RWPE2 (cell line): ENCODE measurements around the gene OSBPL7.

Source experiments
- ATAC-seq: fragments of 200-7000 bp; cut with Tn5 transposase; 3 replicates; pipeline ENCODE4 v1.9.1; 2021; ENCODE audit warnings: low read depth
- DNase-seq: peaks from one replicate; pipeline ENCODE4 v3.0.0-alpha.2; 2020; ENCODE audit warnings: low spot score
- H3K27ac ChIP-seq: fragments of 450-650 bp; 2 replicates; pipeline ENCODE4 v1.5.1; 2017; ENCODE audit warnings: mild to moderate bottlenecking; ENCODE audit not compliant: poor library complexity, severe bottlenecking
- H3K27me3 ChIP-seq: fragments of 250-450 bp; sonication (Bioruptor Pico); 2 replicates; pipeline ENCODE4 v1.5.1; 2021; ENCODE audit warnings: mild to moderate bottlenecking, moderate library complexity; ENCODE audit not compliant: insufficient read depth, poor library complexity, severe bottlenecking
- H3K36me3 ChIP-seq: fragments of 250-450 bp; sonication (Bioruptor Pico); 2 replicates; pipeline ENCODE4 v1.5.1; 2020; ENCODE audit warnings: low read depth, mild to moderate bottlenecking, moderate library complexity
- H3K4me1 ChIP-seq: fragments of 250-450 bp; sonication (Bioruptor Pico); 2 replicates; pipeline ENCODE4 v1.5.1; 2021; ENCODE audit warnings: mild to moderate bottlenecking, moderate library complexity; ENCODE audit not compliant: insufficient read depth, poor library complexity, severe bottlenecking
- H3K4me3 ChIP-seq: fragments of 250-450 bp; sonication (Bioruptor Pico); 2 replicates; pipeline ENCODE4 v1.5.1; 2021; ENCODE audit warnings: mild to moderate bottlenecking, moderate library complexity; ENCODE audit not compliant: severe bottlenecking
- H3K9me3 ChIP-seq: fragments of 250-450 bp; sonication (Bioruptor Pico); 2 replicates; pipeline ENCODE4 v1.5.1; 2021; ENCODE audit warnings: mild to moderate bottlenecking, moderate library complexity; ENCODE audit not compliant: severe bottlenecking
- TF ChIP-seq, protein P1 (sequence below): fragments of 450-650 bp; IDR thresholded peaks from one replicate; pipeline ENCODE4 v1.5.1; 2017; ENCODE audit warnings: mild to moderate bottlenecking, moderate library complexity; ENCODE audit not compliant: poor library complexity, severe bottlenecking

OSBPL7 gene

DNA sequence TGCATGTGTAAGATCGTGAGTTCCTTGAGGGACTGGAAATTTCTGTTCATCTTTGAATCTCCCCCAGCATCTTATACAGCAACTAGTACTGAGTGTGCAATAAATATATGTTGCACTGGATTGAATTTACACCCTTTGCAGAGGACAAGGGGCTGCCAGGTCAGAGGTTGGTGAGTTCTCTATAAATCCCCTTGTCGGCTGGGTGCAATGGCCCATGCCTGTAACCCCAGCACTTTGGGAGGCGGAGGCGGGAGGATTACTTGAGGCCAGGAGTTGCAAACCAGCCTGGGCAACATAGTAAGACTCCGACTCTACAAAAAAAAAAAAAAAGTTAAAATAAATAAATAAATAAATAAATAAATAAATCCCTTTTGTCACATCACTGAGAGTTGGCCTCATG, 38.8 kb upstream of the OSBPL7 start:
- DNase-seq = no peak
- no peak overlapping the region for H3K27ac ChIP-seq
- TF ChIP-seq, protein P1, sequence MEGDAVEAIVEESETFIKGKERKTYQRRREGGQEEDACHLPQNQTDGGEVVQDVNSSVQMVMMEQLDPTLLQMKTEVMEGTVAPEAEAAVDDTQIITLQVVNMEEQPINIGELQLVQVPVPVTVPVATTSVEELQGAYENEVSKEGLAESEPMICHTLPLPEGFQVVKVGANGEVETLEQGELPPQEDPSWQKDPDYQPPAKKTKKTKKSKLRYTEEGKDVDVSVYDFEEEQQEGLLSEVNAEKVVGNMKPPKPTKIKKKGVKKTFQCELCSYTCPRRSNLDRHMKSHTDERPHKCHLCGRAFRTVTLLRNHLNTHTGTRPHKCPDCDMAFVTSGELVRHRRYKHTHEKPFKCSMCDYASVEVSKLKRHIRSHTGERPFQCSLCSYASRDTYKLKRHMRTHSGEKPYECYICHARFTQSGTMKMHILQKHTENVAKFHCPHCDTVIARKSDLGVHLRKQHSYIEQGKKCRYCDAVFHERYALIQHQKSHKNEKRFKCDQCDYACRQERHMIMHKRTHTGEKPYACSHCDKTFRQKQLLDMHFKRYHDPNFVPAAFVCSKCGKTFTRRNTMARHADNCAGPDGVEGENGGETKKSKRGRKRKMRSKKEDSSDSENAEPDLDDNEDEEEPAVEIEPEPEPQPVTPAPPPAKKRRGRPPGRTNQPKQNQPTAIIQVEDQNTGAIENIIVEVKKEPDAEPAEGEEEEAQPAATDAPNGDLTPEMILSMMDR = no peak
- H3K36me3 ChIP-seq = no peaks in the 10 kb centered on the region
- H3K4me1 ChIP-seq = peaks cover 25% of the 10 kb centered on the region
- H3K27me3 ChIP-seq = no peaks in the 10 kb centered on the region
- no peak overlapping the region for H3K4me3 ChIP-seq
- no peak for ATAC-seq
- H3K9me3 ChIP-seq = no peaks in the 10 kb centered on the region

- Histone ChIP-seq H3K27me3 (no peaks in the 10 kb centered on the region), H3K9me3 (no peaks in the 10 kb centered on the region), H3K27ac (no peak overlapping the region), H3K4me1 (peaks cover 4% of the 10 kb centered on the region), H3K36me3 (no peaks in the 10 kb centered on the region), H3K4me3 (no peak overlapping the region)
- DNase-seq (no peak), ATAC-seq (no peak)
- TF ChIP-seq, protein P1 = no peak
These were observed 36.2 kb upstream of the OSBPL7 start for GRCh38 chr17:47857551-47858455.

DNA sequence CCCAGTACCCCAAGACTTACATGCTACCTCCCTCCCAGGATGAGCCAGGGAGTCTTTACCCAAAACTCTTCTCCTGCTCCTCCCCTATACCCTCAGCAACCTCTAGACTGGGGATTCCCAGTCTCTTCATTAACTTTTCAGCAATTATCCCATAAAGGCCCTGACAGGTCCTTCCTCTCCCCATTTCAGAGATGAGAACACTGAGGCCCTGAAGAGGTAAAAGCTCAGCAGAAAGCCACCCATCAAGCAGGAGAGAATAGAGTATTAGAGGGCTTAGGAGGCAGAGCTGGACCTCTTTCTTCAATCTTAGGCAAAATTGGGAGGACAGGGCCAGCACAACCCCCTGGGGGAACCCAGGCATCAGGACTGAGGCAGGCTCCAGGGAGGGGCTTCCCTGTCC, 35.2 kb upstream of the OSBPL7 start:
- ATAC-seq (no peak), DNase-seq (no peak)
- H3K4me3 ChIP-seq = no peak overlapping the region
- TF ChIP-seq, protein P1 = no peak
- no peak overlapping the region for H3K27ac ChIP-seq
- no peaks in the 10 kb centered on the region for H3K27me3 ChIP-seq
- no peaks in the 10 kb centered on the region for H3K4me1 ChIP-seq
- no peaks in the 10 kb centered on the region for H3K9me3 ChIP-seq
- H3K36me3 ChIP-seq = no peaks in the 10 kb centered on the region

- H3K36me3 ChIP-seq = no peaks in the 10 kb centered on the region
- no peaks in the 10 kb centered on the region for H3K9me3 ChIP-seq
- TF ChIP-seq, protein P1 = no peak
- no peak overlapping the region for H3K27ac ChIP-seq
- H3K4me3 ChIP-seq = no peak overlapping the region
- DNase-seq = no peak
- H3K27me3 ChIP-seq = no peaks in the 10 kb centered on the region
- ATAC-seq = no peak
- no peaks in the 10 kb centered on the region for H3K4me1 ChIP-seq
These were observed 34.1 kb upstream of the OSBPL7 start for GRCh38 chr17:47855737-47856136.

GRCh38 chr17:47853616-47854015, 32.0 kb upstream of the OSBPL7 start:
- no peak for ATAC-seq
- Histone ChIP-seq H3K9me3 (no peaks in the 10 kb centered on the region), H3K27me3 (no peaks in the 10 kb centered on the region), H3K27ac (no peak overlapping the region), H3K36me3 (no peaks in the 10 kb centered on the region), H3K4me3 (no peak overlapping the region), H3K4me1 (peaks cover 6% of the 10 kb centered on the region)
- no peak for DNase-seq
- TF ChIP-seq, protein P1 = no peak
